Neuron (in vitro differentiated cells): ENCODE measurements around the gene TBC1D3B.

Experiments
- H2AFZ ChIP-seq: one replicate; pipeline ENCODE4 v1.6.1; 2013; ENCODE audit warnings: low read depth, mild to moderate bottlenecking, inconsistent platforms, low read length, moderate library complexity
- H3K27me3 ChIP-seq: one replicate; pipeline ENCODE4 v1.6.1; 2013; ENCODE audit warnings: low read length; ENCODE audit not compliant: insufficient read depth
- H3K36me3 ChIP-seq: one replicate; pipeline ENCODE4 v1.6.1; 2013; ENCODE audit warnings: low read length; ENCODE audit not compliant: insufficient read depth
- H3K4me1 ChIP-seq: one replicate; pipeline ENCODE4 v1.6.1; 2013; ENCODE audit warnings: low read length; ENCODE audit not compliant: insufficient read depth
- H3K4me3 ChIP-seq: 2 replicates; pipeline ENCODE4 v1.5.1; 2013; ENCODE audit warnings: mild to moderate bottlenecking, low read length, moderate library complexity
- H3K9me3 ChIP-seq: one replicate; pipeline ENCODE4 v1.6.1; 2013; ENCODE audit warnings: low read length

Gene TBC1D3B

DNA sequence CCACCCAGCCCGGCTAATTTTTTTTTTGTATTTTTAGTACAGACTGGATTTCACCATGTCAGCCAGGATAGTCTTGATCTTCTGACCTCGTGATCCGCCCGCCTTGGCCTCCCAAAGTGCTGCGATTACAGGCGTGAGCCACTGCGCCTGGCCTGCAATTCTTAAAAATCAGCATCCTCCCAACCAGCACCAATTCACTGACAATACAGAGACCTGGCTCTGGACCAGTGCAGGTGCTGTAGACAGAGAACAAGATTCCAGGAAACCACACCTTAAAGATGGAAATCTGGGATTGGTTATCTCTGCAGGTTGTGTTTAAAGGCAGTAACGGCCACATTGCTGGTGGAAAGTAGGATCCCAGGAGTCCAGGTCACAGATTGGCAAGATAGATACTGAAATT is 33.6 kb downstream of the TBC1D3B start:
- H3K4me3 ChIP-seq = no peak overlapping the region
- peaks cover 11% of the 10 kb centered on the region for H3K27me3 ChIP-seq
- no peaks in the 10 kb centered on the region for H3K4me1 ChIP-seq
- no peaks in the 10 kb centered on the region for H3K36me3 ChIP-seq
- no peaks in the 10 kb centered on the region for H3K9me3 ChIP-seq
- H2AFZ ChIP-seq = no peak overlapping the region

DNA sequence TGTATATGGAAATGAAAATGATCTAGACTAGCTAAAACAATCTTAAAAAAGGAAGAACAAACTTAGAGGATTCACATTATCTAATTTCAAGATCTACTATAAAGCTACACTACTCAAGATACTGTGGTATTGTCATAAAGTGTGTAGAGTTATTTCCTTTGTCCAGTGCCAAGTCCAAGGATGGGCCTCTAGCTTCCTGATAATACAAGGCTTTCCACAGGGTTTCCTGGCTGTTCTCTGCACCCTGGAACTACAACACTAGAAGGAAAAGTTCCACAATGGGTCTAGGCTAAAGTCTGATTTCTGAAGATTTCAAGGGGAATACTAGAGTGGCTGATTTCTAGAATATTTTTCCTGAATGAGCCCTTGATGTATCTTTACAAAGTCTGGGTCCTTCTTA is 34.2 kb downstream of the TBC1D3B start:
- Histone ChIP-seq H3K4me1 (no peaks in the 10 kb centered on the region), H3K9me3 (no peaks in the 10 kb centered on the region), H3K36me3 (no peaks in the 10 kb centered on the region), H3K4me3 (no peak overlapping the region), H2AFZ (no peak overlapping the region), H3K27me3 (peaks cover 11% of the 10 kb centered on the region)

DNA sequence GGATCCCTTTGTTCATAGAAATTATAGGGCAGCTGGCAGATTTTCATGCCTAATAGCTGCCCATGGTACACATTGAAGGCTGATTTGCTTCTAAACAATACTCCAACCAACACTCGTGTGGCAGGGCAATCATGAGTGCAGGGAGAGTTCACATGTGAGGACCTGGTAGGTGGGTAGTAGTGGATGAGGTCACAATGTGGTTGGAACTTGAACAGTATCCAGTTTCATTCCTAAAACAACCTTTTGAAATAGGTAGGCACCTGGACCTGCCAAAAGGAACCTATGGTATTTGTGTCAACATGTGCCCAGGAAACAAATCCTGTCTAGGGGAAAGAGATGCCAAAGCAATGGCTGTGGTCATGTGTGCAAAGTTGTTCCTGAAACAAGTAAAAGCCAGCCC is 40.0 kb downstream of the TBC1D3B start:
- no peaks in the 10 kb centered on the region for H3K9me3 ChIP-seq
- H3K4me1 ChIP-seq = no peaks in the 10 kb centered on the region
- H3K27me3 ChIP-seq = peaks cover 3% of the 10 kb centered on the region
- H3K4me3 ChIP-seq = no peak overlapping the region
- no peaks in the 10 kb centered on the region for H3K36me3 ChIP-seq
- no peak overlapping the region for H2AFZ ChIP-seq

DNA sequence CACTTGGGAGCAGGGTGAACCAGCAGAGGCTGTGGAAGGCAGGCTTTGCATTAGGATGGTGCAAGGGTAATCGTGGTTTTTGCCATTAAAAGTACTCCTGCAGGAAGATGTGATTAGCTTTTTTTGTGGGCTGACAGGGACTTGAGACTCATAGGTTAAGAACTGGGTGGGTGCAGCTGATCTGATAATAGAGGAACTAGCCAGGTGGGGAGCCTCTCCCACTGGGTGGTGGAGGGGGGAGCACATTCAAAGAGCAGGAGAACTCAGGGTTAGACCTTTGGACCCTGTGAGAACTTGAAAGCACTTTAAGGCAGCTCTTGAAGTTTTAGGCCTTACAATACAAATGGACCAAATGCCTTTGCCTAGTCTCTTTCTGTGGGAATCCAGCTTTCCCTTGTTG is 40.4 kb downstream of the TBC1D3B start:
- no peaks in the 10 kb centered on the region for H3K4me1 ChIP-seq
- H3K36me3 ChIP-seq = no peaks in the 10 kb centered on the region
- no peak overlapping the region for H2AFZ ChIP-seq
- H3K27me3 ChIP-seq = no peaks in the 10 kb centered on the region
- no peak overlapping the region for H3K4me3 ChIP-seq
- no peaks in the 10 kb centered on the region for H3K9me3 ChIP-seq

DNA sequence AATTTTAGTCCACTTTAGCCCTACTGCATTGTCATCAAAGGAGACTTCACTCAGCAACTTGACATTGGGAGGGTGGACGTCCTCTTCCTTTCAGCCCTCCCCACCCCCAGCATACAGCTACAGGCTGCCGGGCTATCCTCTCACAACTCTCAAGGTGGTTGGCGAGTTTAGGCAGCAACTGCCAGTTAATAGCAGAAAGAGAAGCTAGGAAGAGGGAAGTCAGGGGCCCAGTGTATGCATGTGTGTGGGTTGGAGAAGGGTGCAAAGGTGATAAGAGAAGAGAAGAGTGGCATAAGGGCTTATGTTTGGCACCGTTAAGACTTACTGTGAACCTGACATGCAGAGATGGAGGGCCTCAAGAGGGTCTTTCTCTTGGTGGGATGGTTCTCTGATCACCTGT is 41.0 kb downstream of the TBC1D3B start:
- Histone ChIP-seq H3K4me1 (no peaks in the 10 kb centered on the region), H3K36me3 (no peaks in the 10 kb centered on the region), H3K4me3 (no peak overlapping the region), H2AFZ (no peak overlapping the region), H3K27me3 (no peaks in the 10 kb centered on the region), H3K9me3 (no peaks in the 10 kb centered on the region)

DNA sequence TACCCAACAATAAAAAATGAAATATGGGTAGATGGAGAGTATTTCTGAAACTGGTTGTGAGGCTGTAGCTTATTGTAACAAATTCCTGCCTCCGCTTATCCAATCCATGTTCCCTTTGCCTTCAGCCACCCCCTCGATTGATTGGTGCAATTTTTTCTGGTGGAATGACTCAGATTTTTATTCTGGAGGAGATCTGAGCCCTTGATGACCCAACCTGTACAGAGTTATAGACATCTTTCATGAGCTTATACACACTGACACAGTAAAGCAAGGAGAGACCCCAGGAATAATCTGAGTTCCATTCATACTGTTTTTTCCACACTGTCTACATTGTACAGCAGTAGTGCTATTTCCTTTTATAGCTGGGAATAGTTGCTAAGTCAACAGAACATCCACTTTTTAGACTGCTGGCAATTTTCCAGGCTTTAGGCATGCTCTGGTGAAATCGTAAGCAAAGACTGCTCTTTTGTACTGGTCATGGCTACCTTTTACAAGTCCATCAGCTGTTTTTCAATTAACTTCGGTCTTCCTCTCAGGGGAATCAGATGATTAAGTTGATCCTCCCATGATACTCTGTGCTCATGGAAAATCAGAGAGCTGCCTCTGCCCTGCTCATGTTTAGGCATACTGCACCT is 42.7 kb downstream of the TBC1D3B start:
- Histone ChIP-seq H3K27me3 (no peaks in the 10 kb centered on the region), H3K9me3 (no peaks in the 10 kb centered on the region), H3K4me1 (no peaks in the 10 kb centered on the region), H3K36me3 (no peaks in the 10 kb centered on the region), H2AFZ (no peak overlapping the region), H3K4me3 (no peak overlapping the region)

DNA sequence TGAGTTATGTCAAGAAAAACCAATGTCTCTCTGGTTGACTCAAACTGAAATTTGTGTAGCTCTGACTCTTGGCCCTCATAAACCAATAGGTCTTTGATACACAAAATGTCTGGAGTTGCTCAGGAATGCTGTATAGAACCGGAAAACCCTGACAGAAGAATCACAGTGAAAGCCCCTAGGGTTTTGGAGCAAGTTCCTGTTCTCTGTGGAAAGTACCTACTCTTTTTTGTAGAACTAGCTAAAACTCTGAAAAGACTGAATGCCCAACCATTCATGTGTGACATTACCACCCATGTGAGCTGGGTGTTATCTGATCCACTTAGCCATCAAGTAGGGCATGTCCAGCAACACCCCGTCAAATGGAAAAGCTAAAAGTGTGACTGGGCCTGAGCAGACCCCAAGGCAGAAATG is 44.0 kb downstream of the TBC1D3B start:
- no peak overlapping the region for H3K4me3 ChIP-seq
- no peak overlapping the region for H2AFZ ChIP-seq
- no peaks in the 10 kb centered on the region for H3K27me3 ChIP-seq
- no peaks in the 10 kb centered on the region for H3K4me1 ChIP-seq
- no peaks in the 10 kb centered on the region for H3K36me3 ChIP-seq
- H3K9me3 ChIP-seq = peaks cover 2% of the 10 kb centered on the region

DNA sequence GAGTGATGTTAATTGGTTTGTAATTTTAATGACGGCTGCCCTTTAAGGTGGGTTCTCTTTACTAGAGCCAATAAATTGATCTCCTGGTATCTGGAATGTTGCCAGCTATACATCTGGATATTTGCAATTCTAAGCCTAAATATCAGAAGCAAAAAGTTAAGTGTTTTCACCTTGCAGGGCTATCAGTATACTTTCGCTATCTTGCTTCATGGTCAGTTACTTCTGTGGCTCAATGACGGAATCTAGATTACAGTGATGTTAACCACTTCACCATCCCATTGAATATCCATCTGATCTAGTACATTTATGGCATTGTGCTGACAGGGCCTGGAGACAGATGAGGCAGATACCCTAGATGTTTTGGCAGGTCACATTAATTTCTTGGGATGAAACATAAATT is 44.5 kb downstream of the TBC1D3B start:
- Histone ChIP-seq H2AFZ (no peak overlapping the region), H3K9me3 (peaks cover 2% of the 10 kb centered on the region), H3K4me3 (no peak overlapping the region), H3K27me3 (no peaks in the 10 kb centered on the region), H3K4me1 (no peaks in the 10 kb centered on the region), H3K36me3 (no peaks in the 10 kb centered on the region)

DNA sequence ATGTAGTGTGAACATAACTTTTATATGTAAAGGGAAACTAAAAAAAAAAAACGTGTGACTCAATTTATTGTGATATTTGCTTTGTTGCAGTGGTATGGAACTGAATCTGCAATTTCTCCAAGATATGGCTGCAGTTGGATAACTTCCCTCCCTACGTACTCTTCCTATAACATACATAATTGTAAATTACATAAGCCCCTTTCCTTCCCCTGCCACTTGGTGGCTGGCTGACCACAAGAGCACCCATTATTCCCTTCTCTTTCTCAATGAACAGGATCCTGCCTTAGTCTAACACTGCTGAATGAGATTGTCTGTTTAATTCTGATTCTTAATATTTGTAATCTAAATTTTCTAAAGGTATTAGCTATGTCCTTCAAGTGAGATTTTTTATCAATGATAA is 45.0 kb downstream of the TBC1D3B start:
- H3K4me3 ChIP-seq = no peak overlapping the region
- no peaks in the 10 kb centered on the region for H3K4me1 ChIP-seq
- peaks cover 2% of the 10 kb centered on the region for H3K9me3 ChIP-seq
- no peaks in the 10 kb centered on the region for H3K27me3 ChIP-seq
- H2AFZ ChIP-seq = no peak overlapping the region
- no peaks in the 10 kb centered on the region for H3K36me3 ChIP-seq

DNA sequence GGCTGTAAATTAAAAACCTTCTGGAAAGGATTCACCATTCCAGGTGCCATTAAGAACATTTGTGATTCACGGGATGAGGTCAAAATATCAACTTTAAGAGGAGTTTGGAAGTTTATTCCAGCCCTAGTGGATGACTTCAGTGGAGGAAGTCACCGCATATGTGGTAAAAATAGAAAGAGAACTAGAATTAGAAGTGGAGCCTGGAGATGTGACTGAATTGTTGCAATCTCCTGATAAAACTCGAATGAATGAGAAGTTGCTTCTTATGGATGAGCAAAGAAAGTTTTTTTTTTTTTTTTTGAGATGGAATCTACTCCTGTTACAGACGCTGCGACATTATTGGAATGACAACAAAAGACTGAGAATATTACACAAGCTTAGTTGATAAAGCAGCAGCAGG is 46.1 kb downstream of the TBC1D3B start:
- H3K9me3 ChIP-seq = peaks cover 9% of the 10 kb centered on the region
- no peak overlapping the region for H2AFZ ChIP-seq
- no peaks in the 10 kb centered on the region for H3K36me3 ChIP-seq
- H3K4me3 ChIP-seq = no peak overlapping the region
- no peaks in the 10 kb centered on the region for H3K27me3 ChIP-seq
- H3K4me1 ChIP-seq = no peaks in the 10 kb centered on the region

DNA sequence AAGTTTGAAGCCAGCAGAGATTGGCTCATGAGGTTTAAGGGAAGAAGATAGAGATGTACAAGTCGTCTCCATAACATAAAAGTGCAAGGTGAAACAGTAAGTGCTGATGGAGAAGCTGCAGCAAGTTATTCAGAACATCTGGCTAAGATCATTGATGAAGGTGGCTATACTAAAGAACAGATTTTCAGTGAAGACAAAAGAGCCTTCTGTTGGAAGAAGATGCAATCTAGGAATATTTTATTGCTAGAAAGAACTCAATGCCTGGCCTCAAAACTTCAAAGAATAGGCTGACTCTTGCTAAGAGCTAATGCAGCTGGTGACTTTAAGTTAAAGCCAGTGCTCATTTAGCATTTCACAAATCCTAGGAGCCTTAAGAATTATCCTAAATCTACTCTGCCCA is 46.8 kb downstream of the TBC1D3B start:
- H3K4me3 ChIP-seq = no peak overlapping the region
- H3K4me1 ChIP-seq = no peaks in the 10 kb centered on the region
- H3K36me3 ChIP-seq = no peaks in the 10 kb centered on the region
- H3K9me3 ChIP-seq = peaks cover 15% of the 10 kb centered on the region
- no peaks in the 10 kb centered on the region for H3K27me3 ChIP-seq
- H2AFZ ChIP-seq = no peak overlapping the region

DNA sequence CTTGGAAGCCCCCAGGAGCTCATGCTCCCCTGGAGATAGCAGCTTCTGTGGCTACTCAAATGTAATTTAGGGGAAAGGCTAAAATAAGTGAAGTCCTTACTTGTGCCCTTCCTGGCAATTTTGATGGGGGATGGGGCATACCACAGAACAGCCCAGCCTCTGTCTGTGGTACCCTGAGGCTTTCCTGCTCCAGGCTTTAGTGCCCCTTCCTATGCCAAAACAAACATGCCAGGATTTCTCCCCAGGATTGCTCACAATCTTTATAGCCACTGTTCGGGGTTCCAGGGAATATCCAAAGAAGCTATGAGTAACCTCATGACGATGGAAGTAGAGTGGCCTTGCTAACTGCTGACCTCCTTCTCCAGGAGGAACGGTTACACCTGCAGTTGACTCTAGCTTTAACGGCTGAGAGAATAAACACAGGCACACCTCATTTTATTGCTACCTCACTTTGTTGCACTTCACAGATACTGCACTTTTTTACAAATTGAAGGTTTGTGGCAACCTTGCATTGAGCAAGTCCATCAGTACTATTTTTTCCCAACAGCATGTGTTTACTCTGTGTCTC is 47.9 kb downstream of the TBC1D3B start:
- H3K27me3 ChIP-seq = no peaks in the 10 kb centered on the region
- peaks cover 15% of the 10 kb centered on the region for H3K9me3 ChIP-seq
- no peak overlapping the region for H2AFZ ChIP-seq
- no peaks in the 10 kb centered on the region for H3K36me3 ChIP-seq
- H3K4me3 ChIP-seq = no peak overlapping the region
- no peaks in the 10 kb centered on the region for H3K4me1 ChIP-seq

DNA sequence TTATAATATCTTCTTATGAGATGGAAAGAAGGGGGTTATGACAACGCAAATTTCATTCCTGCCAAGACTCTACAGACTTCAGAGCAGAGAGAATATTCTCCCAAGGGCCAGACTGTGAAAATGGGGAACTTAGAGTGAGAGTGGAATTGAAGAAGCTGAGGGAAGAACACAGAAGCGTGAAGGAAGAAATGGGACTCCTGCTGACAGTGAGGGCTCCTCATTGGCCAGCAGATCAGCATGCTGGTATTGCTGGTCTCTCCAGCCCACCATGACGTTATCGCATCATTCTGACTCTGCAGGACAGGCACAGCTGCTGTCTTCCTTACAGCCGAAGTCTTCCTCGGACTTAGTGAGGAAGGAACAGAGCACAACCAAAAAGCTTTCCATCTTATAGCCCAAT is 48.5 kb downstream of the TBC1D3B start:
- Histone ChIP-seq H3K4me1 (no peaks in the 10 kb centered on the region), H3K36me3 (no peaks in the 10 kb centered on the region), H3K9me3 (peaks cover 15% of the 10 kb centered on the region), H2AFZ (no peak overlapping the region), H3K27me3 (no peaks in the 10 kb centered on the region), H3K4me3 (no peak overlapping the region)
